ENCODE results near the gene NLGN1. TPM values are rescaled to one million over a fixed set of nuclear protein-coding genes. Genes with fewer than 3 reads are reported as not detected.

Gene NLGN1
- 12.7 and 14.2 TPM in 2 replicates for polyA plus RNA-seq

DNA sequence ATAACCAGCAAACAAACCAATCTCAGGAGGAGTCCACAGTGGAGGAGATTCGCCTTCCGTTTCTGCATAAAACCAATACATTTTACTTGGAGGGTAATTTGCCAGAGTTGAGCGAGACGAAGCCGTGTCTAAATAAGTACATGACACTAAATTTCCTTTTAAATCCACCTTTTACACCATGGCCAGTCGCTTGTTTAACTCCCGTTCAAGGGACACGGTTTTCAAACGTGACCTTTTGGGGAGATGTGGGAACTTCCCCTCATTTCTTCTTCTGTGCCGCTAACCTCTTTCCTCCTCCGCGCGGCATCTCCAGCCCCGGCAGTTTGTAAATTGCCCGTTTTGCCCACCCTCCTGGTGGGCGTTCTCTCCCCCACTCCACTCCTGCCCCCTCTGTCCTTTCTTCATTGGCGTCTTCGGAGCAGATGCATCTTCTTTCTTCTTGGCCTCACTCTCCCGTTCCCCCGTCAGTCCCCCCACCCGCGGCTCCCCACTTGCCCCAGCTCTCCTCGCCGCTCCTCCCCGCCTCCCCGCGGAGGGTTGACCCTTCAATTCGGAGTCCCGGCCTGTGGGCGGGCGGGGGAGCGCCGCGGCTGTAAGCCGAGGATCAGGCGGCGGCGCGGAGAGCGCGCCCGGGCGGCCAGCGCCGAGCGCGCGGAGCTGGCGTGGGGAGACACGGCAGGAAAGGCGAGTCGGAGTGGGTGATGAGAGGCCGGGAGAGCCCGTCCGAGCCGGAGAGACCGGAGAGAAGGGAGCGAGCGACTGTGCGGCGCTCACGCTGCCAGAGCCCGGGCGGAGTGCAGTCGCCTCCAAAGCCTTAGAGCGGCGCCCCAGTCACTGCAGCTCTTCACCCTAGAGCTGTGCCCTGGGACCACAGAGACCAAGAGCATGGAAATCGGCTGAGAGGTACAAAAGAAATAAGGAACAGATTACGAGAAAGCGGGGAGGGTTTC, at the start of gene NLGN1:
NLGN1 (plus strand) TSS at position 584 of the 950 bp plus-strand sequence.

